Brain microvascular endothelial cell (primary cell): ENCODE data around the gene C1orf174.

ENCODE experiments used
- DNase-seq: peaks from one replicate; pipeline ENCODE4 v3.0.0-alpha.2; 2020
- H3K27ac ChIP-seq: fragments of 250-450 bp; sonication (Bioruptor Pico); 2 replicates; pipeline ENCODE4 v1.5.1; 2020; ENCODE audit warnings: mild to moderate bottlenecking, moderate library complexity
- H3K27me3 ChIP-seq: fragments of 250-450 bp; sonication (Bioruptor Pico); replicated peaks from 2 replicates; pipeline ENCODE4 v1.5.1; 2020; ENCODE audit warnings: mild to moderate bottlenecking
- H3K36me3 ChIP-seq: fragments of 250-450 bp; sonication (Bioruptor Pico); replicated peaks from 2 replicates; pipeline ENCODE4 v1.5.1; 2020; ENCODE audit warnings: mild to moderate bottlenecking
- H3K4me3 ChIP-seq: 2 replicates; pipeline ENCODE4 v1.5.1; 2011; ENCODE audit warnings: low read depth, mild to moderate bottlenecking, control low read depth, low read length, moderate library complexity
- CTCF ChIP-seq: IDR thresholded peaks from 2 replicates; pipeline ENCODE4 v1.5.1; 2011; ENCODE audit warnings: low read depth, mild to moderate bottlenecking, moderate library complexity, low read length, control low read depth, inconsistent platforms; ENCODE audit errors: missing control alignments
- in situ Hi-C: cut with HindIII; loops from 2 replicates; pipeline ENCODE4 v1.10.0; 2017; ENCODE audit warnings: low sequenced_read_pairs, low pct_ligation_motif_present

The C1orf174 gene

DNA sequence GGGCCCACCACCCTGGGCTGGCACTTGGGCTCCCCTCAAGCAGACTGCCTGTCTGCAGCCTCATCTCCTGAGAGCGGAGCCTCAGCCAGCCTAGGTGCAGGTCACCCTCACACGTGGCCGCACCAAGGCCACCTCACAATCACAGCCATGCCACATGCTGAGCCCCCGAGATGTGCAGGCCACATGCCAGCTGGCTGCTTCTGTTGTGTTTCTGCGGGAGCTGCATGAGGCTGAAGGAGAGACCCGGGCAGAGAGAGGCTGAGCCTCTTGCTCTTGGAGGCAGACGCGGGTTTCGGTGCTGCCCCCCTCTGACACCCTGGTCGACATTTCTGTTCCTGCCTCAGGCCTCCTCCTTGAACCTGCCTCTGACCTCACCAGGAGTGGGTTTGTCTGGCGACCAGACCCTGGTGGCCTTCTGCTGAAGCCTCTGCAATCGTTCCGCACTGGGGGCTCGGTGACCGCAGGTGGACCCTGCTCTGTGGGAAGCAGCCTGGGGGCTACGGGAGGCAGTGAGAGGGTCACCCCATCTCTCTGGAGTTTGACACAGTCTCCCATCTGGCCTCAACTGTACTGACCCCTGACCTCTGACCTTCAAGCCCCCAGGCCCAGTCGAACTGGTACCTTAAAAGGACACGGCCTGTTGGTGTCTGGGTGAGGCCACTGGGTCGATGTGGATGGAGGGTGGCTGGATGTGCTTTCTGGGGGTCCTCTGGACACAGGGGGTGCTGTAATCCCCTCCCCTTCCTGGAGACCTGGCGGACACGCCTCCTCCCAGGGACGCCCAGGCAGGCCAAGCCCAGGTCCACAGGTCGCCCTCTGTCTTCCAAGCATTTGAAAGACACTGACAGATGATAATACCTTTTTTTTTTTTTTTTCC is 13.0 kb upstream of the C1orf174 start:
- no peaks in the 10 kb centered on the region for H3K27me3 ChIP-seq
- no peak overlapping the region for H3K4me3 ChIP-seq
- H3K27ac ChIP-seq = no peak overlapping the region
- no peak for DNase-seq
- no peaks in the 10 kb centered on the region for H3K36me3 ChIP-seq
- in situ Hi-C loops = no loop called here
- no peak for TF ChIP-seq CTCF

- in situ Hi-C loops = no loop called here
- TF ChIP-seq CTCF = no peak
- no peaks in the 10 kb centered on the region for H3K27me3 ChIP-seq
Observed at GRCh38 chr1:3911981-3912808, 12.1 kb upstream of the C1orf174 start.

DNA sequence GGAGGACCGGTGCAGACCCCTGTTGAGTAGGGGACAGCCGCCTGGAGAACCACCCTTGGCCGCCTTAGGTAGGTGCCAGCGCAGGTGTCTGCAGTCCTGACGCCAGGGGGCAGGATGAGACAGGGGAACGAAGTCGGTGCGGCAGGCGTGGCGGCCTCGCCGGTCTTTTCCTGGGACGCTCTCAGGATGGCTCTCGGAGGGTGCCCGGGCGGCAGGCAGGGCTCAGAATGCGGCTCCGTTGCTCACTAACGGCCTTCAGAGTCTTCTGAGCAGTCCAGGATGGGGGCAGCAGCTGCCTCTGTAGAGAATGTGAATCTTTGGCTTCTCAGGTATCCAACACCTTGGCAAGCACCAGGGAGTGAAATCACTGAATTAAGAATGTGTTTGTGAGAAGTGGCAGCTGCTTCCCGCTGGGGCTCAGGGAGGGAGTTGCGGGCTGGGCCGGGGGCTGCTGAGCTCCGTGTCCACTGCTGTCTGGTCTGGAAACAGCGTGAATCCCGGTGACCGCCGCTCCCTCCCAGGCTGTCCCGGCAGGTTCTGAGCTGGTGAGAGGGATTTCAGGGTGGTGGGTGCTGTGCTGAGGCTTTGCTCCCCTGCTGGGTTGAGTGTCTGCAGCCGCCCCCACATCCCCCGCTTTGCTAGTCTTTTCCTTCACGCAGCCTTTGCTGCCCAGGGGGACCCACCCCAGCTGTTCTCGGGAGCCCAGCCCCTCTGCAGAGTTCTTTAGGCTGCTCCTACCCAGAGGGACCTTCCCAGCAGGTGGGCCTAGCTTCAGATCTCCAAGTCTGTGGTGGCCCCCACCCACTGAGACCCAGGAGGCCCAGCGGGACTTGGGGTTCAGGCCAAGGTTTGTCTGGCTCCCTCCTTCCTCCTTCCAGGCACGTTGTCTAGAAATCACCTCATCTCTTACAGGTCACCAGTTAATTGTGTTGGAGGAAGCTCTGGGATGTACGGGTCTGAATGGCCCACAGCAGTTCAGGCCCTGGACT is 11.1 kb upstream of the C1orf174 start:
- TF ChIP-seq CTCF = peak; percentile 85
- H3K27ac ChIP-seq = no peak overlapping the region
- peak; percentile 28 for DNase-seq
- in situ Hi-C loops = no loop called here
- H3K27me3 ChIP-seq = no peaks in the 10 kb centered on the region
- no peaks in the 10 kb centered on the region for H3K36me3 ChIP-seq
- no peak overlapping the region for H3K4me3 ChIP-seq

More at GRCh38 chr1:3911981-3912808, 12.1 kb upstream of the C1orf174 start:
- no peak for DNase-seq
- H3K4me3 ChIP-seq = no peak overlapping the region
- no peak overlapping the region for H3K27ac ChIP-seq
- no peaks in the 10 kb centered on the region for H3K36me3 ChIP-seq

GRCh38 chr1:3910049-3910731 is 10.1 kb upstream of the C1orf174 start:
- in situ Hi-C loops = no loop called here
- H3K27me3 ChIP-seq = no peaks in the 10 kb centered on the region
- TF ChIP-seq CTCF = no peak
- H3K4me3 ChIP-seq = no peak overlapping the region
- no peak for DNase-seq
- no peak overlapping the region for H3K27ac ChIP-seq
- no peaks in the 10 kb centered on the region for H3K36me3 ChIP-seq

GRCh38 chr1:3909615-3910014 is 9.5 kb upstream of the C1orf174 start:
- DNase-seq = no peak
- no peak for TF ChIP-seq CTCF
- in situ Hi-C loops = no loop called here
- Histone ChIP-seq H3K36me3 (no peaks in the 10 kb centered on the region), H3K27me3 (no peaks in the 10 kb centered on the region), H3K4me3 (no peak overlapping the region), H3K27ac (no peak overlapping the region)
